IMR-90 (cell line): ENCODE measurements around the gene CD14. TPM values are rescaled to one million over a fixed set of nuclear protein-coding genes. Genes with fewer than 3 reads are reported as not detected.

Source experiments
- ATAC-seq: fragments of 200-7000 bp; cut with Tn5 transposase; 2 replicates; pipeline ENCODE4 v1.9.1; 2020; ENCODE audit warnings: low read depth, mild to moderate bottlenecking, moderate library complexity
- BruUV-seq: library from RNA; stranded (reverse); fragments of 400-500 nt; replicated peaks from 2 replicates; lab custom pipeline; 2021; lab: Mats Ljungman, UMichigan
- CTCF ChIA-PET: fragments of 300-600 bp; formaldehyde crosslinking; extraction: SDS; loops from one replicate; lab custom pipeline; 2021; ENCODE audit warnings: antibody characterized with exemption; lab: Yijun Ruan, JAX
- POLR2A ChIA-PET: fragments of 300-600 bp; sonication (Branson Sonifier 250); formaldehyde crosslinking; loops from one replicate; lab custom pipeline; 2022; ENCODE audit warnings: antibody characterized with exemption; ENCODE audit not compliant: unreplicated experiment; lab: Charles Lee
- DNase-seq: peaks from one replicate; pipeline ENCODE4 v3.0.0; 2013
- H2AFZ ChIP-seq: replicated peaks from 2 replicates; pipeline ENCODE3; 2013; ENCODE audit warnings: low read length, mild to moderate bottlenecking; ENCODE audit not compliant: poor library complexity
- H2AK5ac ChIP-seq: 2 replicates; pipeline ENCODE4 v1.6.1; 2013; ENCODE audit warnings: low read depth, low read length, inconsistent platforms
- H2AK9ac ChIP-seq: replicated peaks from 2 replicates; pipeline ENCODE3; 2013; ENCODE audit warnings: mild to moderate bottlenecking, low read depth, low read length, moderate library complexity; ENCODE audit not compliant: poor library complexity
- H2BK120ac ChIP-seq: 2 replicates; pipeline ENCODE4 v1.6.1; 2013; ENCODE audit warnings: low read depth, low read length, inconsistent platforms
- H2BK15ac ChIP-seq: 3 replicates; pipeline ENCODE4 v1.6.1; 2013; ENCODE audit warnings: low read depth, low read length, inconsistent platforms
- H2BK20ac ChIP-seq: 2 replicates; pipeline ENCODE4 v1.6.1; 2013; ENCODE audit warnings: low read depth, mild to moderate bottlenecking, inconsistent platforms, low read length, moderate library complexity
- H2BK5ac ChIP-seq: 2 replicates; pipeline ENCODE4 v1.6.1; 2013; ENCODE audit warnings: mild to moderate bottlenecking, low read depth, low read length, inconsistent platforms; ENCODE audit not compliant: poor library complexity, severe bottlenecking
- H3K14ac ChIP-seq: replicated peaks from 2 replicates; pipeline ENCODE4 v1.6.1; 2013; ENCODE audit warnings: low read depth, low read length, inconsistent platforms
- H3K18ac ChIP-seq: 2 replicates; pipeline ENCODE4 v1.6.1; 2013; ENCODE audit warnings: low read depth, low read length, control low read depth
- H3K23ac ChIP-seq: 2 replicates; pipeline ENCODE4 v1.6.1; 2013; ENCODE audit warnings: low read depth, low read length, inconsistent platforms
- H3K27ac ChIP-seq: 2 replicates; pipeline ENCODE4 v1.5.1; 2013; ENCODE audit warnings: mild to moderate bottlenecking, control low read depth, low read length; ENCODE audit not compliant: insufficient read depth
- H3K27me3 ChIP-seq: 2 replicates; pipeline ENCODE4 v1.6.1; 2013; ENCODE audit warnings: low read length; ENCODE audit not compliant: control insufficient read depth, insufficient read depth
- H3K36me3 ChIP-seq: 2 replicates; pipeline ENCODE4 v1.6.1; 2013; ENCODE audit warnings: low read length, mixed read lengths; ENCODE audit not compliant: control insufficient read depth, insufficient read depth
- H3K4ac ChIP-seq: 2 replicates; pipeline ENCODE4 v1.6.1; 2013; ENCODE audit warnings: low read depth, low read length, inconsistent platforms
- H3K4me1 ChIP-seq: 2 replicates; pipeline ENCODE4 v1.6.1; 2013; ENCODE audit warnings: low read length, mixed read lengths; ENCODE audit not compliant: control insufficient read depth, insufficient read depth
- H3K4me2 ChIP-seq: 2 replicates; pipeline ENCODE4 v1.6.1; 2013; ENCODE audit warnings: low read depth, mild to moderate bottlenecking, control low read depth, low read length, moderate library complexity
- H3K4me3 ChIP-seq: 2 replicates; pipeline ENCODE4 v1.5.1; 2013; ENCODE audit warnings: low read depth, mild to moderate bottlenecking, control low read depth, low read length, moderate library complexity; ENCODE audit not compliant: insufficient read depth
- H3K56ac ChIP-seq: 2 replicates; pipeline ENCODE4 v1.6.1; 2013; ENCODE audit warnings: low read length, inconsistent platforms; ENCODE audit not compliant: insufficient read depth; ENCODE audit errors: extremely low read depth
- H3K79me1 ChIP-seq, 2 experiments: 2 replicates each; pipeline ENCODE4 v1.6.1; 2013; ENCODE audit warnings: low read length in 2 of 2, inconsistent platforms in 1 of 2, low read depth in 1 of 2
- H3K9ac ChIP-seq: 2 replicates; pipeline ENCODE4 v1.6.1; 2013; ENCODE audit warnings: low read depth, low read length, control low read depth
- H3K9me1 ChIP-seq: 2 replicates; pipeline ENCODE4 v1.6.1; 2013; ENCODE audit warnings: low read length, inconsistent platforms; ENCODE audit not compliant: insufficient read depth
- H3K9me3 ChIP-seq: 2 replicates; pipeline ENCODE4 v1.6.1; 2013; ENCODE audit warnings: low read length; ENCODE audit not compliant: control insufficient read depth, insufficient read depth
- H4K20me1 ChIP-seq: 2 replicates; pipeline ENCODE4 v1.6.1; 2013; ENCODE audit warnings: low read length, inconsistent platforms; ENCODE audit not compliant: insufficient read depth
- H4K5ac ChIP-seq: 2 replicates; pipeline ENCODE4 v1.6.1; 2013; ENCODE audit warnings: mild to moderate bottlenecking, low read depth, low read length, control low read depth
- H4K8ac ChIP-seq, 2 experiments: 2 replicates each; pipeline ENCODE4 v1.6.1; 2013; ENCODE audit warnings: low read depth in 2 of 2, low read length in 2 of 2, control low read depth in 1 of 2, inconsistent platforms in 1 of 2
- H4K91ac ChIP-seq: 2 replicates; pipeline ENCODE4 v1.6.1; 2013; ENCODE audit warnings: low read depth, low read length, inconsistent platforms; ENCODE audit not compliant: insufficient read depth
- CTCF ChIP-seq: conservative IDR thresholded peaks from 2 replicates; pipeline ENCODE4 v1.5.1; 2012; ENCODE audit warnings: mild to moderate bottlenecking, low read depth, low read length, improper control_type of control experiment
- WGBS, 2 experiments: methylation state at CpG; one replicate each; pipeline versions ENCODE4 v1.1.5 to v1.1.7; 2013; ENCODE audit warnings: missing lambda C conversion rate in 2 of 2; ENCODE audit not compliant: insufficient read length in 1 of 2; ENCODE audit errors: extremely low coverage in 2 of 2; 5-methylcytosine and 5-hydroxymethylcytosine counted together
- dilution Hi-C: fragments of 300-500 bp; cut with HindIII; formaldehyde crosslinking; loops from one replicate; pipeline ENCODE4 v1.14.3; 2018; ENCODE audit warnings: low sequenced_read_pairs; ENCODE audit not compliant: unreplicated experiment
- in situ Hi-C: fragments of 300-500 bp; cut with MboI; formaldehyde crosslinking; loops from 3 replicates; pipeline ENCODE4 v1.14.3; 2019; ENCODE audit warnings: low sequenced_read_pairs, inconsistent platforms, mixed read lengths
- intact Hi-C: fragments of 100-400 bp; cut with micrococcal nuclease; formaldehyde crosslinking; loops from 2 replicates; pipeline ENCODE4 v1.10.0; 2022
- polyA plus RNA-seq, 3 experiments: library from polyadenylated mRNA; depleted of rRNA; stranded (reverse); fragments of >200 nt; gene quantifications; 2 replicates each; pipeline ENCODE4 v1.2.3, GENCODE V29; 2012; ENCODE audit warnings: low replicate concordance in 1 of 3
- total RNA-seq: library from RNA; depleted of rRNA; stranded (reverse); fragments of >200 nt; gene quantifications from 2 replicates; pipeline ENCODE4 v1.2.3, GENCODE V29; 2012

Gene CD14
- total and polyA plus RNA-seq, 2 of the 4 experiments (the other 2 are of a cell fraction), result 0.17 to 0.18 TPM

- H3K27ac ChIP-seq, result no peak overlapping the region
These were observed 4.3 kb downstream of the CD14 start for GRCh38 chr5:140628711-140629110.

More at GRCh38 chr5:140628711-140629110, 4.3 kb downstream of the CD14 start:
- no peaks in the 10 kb centered on the region for H3K9me1 ChIP-seq
- H4K5ac ChIP-seq, result no peak overlapping the region
- no peak overlapping the region for H3K18ac ChIP-seq
- no peak overlapping the region for H3K14ac ChIP-seq
- in situ Hi-C loops (no loop called here), intact Hi-C loops (no loop called here), dilution Hi-C loops (no loop called here)
- H4K8ac ChIP-seq, result no peak overlapping the region
- H2AFZ ChIP-seq, result no peak overlapping the region
- H3K79me1 ChIP-seq, result no peaks in the 10 kb centered on the region
- H3K4me2 ChIP-seq, result no peak overlapping the region
- no CpG with 5 or more reads among the region's 1 CpG for WGBS, 2 experiments
- H3K9ac ChIP-seq, result no peak overlapping the region
- H3K4me3 ChIP-seq, result no peak overlapping the region
- no peaks in the 10 kb centered on the region for H4K20me1 ChIP-seq
- H2BK20ac ChIP-seq, result no peak overlapping the region
- ChIA-PET CTCF (no interaction called here), POLR2A (no interaction called here)
- H3K9me3 ChIP-seq, result no peaks in the 10 kb centered on the region; the same call in 1 of the 2 replicates
- H2BK5ac ChIP-seq, result no peak overlapping the region
- no peak overlapping the region for H3K23ac ChIP-seq
- H4K91ac ChIP-seq, result no peak overlapping the region
- no peaks in the 10 kb centered on the region for H3K36me3 ChIP-seq
- no peak for ATAC-seq
- no TSS peak for BruUV-seq
- no peak overlapping the region for H3K4ac ChIP-seq
- no peak overlapping the region for H2AK9ac ChIP-seq
- peaks cover 16% of the 10 kb centered on the region for H3K27me3 ChIP-seq
- no peak overlapping the region for H3K56ac ChIP-seq
- no peak for DNase-seq
- no peak for TF ChIP-seq CTCF
- H2BK120ac ChIP-seq, result no peak overlapping the region
- H2AK5ac ChIP-seq, result no peak overlapping the region
- H3K4me1 ChIP-seq, result peaks cover 5% of the 10 kb centered on the region; the same call in 1 of the 2 replicates
- H2BK15ac ChIP-seq, result no peak overlapping the region
